Left lobe of liver (tissue), 2 donors: ENCODE data around the gene ARPC4. TPM values are rescaled to one million over a fixed set of nuclear protein-coding genes. Genes with fewer than 3 reads are reported as not detected.

Source experiments
- ATAC-seq: fragments of 200-7000 bp; cut with Tn5 transposase; one replicate; pipeline ENCODE4 v1.9.1; 2020; ENCODE audit warnings: mild to moderate bottlenecking, moderate library complexity
- DNase-seq: peaks from one replicate; pipeline ENCODE4 v3.0.0-alpha.2; 2020; ENCODE audit warnings: low spot score
- total RNA-seq: library from RNA; stranded (reverse); gene quantifications from one replicate; pipeline ENCODE4 v1.2.1, GENCODE V29; 2021
- donor health status: DM: no; HTN: no; CAD: no; lungs with moderate emphysema.
- donor health status: DM: no; HTN: yes; CAD: no.

Gene ARPC4
- total RNA-seq, result 42.1 TPM

- DNase-seq, result peak; percentile 91
- ATAC-seq, result peak; percentile 94
Measured at GRCh38 chr3:9792405-9793160, at the start of gene ARPC4, which contains the start of gene TADA3. TSS of gene ARPC4 (plus strand) at chr3:9793082. CDS start at chr3:9793122, 40 bp downstream. TSS of gene TADA3 (minus strand) at chr3:9792473. CDS start at chr3:9791466, 1,007 bp downstream.

GRCh38 chr3:9743548-9743947 is 49.3 kb upstream of the ARPC4 start:
- DNase-seq (no peak), ATAC-seq (no peak)

GRCh38 chr3:9744162-9744561 is 48.7 kb upstream of the ARPC4 start:
- no peak for DNase-seq
- no peak for ATAC-seq

GRCh38 chr3:9745521-9745920 is 47.4 kb upstream of the ARPC4 start:
- DNase-seq, result no peak
- ATAC-seq, result no peak

- no peak for ATAC-seq
Measured at GRCh38 chr3:9746330-9746729, 46.6 kb upstream of the ARPC4 start.

GRCh38 chr3:9747267-9747666 is 45.6 kb upstream of the ARPC4 start:
- ATAC-seq (no peak), DNase-seq (no peak)

More at GRCh38 chr3:9746330-9746729, 46.6 kb upstream of the ARPC4 start:
- DNase-seq, result no peak

GRCh38 chr3:9748031-9748430 is 44.9 kb upstream of the ARPC4 start:
- no peak for ATAC-seq
- no peak for DNase-seq

GRCh38 chr3:9749296-9749644 is 43.6 kb upstream of the ARPC4 start:
- ATAC-seq (no peak), DNase-seq (no peak)

- peak; percentile 91 for ATAC-seq
- peak; percentile 98 for DNase-seq
Measured at GRCh38 chr3:9749645-9750555, 43.0 kb upstream of the ARPC4 start, which contains the start of gene OGG1. TSS of gene OGG1 (plus strand) at chr3:9749952. CDS start at chr3:9750287, 335 bp downstream.

GRCh38 chr3:9750556-9751411 is 42.1 kb upstream of the ARPC4 start:
- ATAC-seq, result peak; percentile 46
- no peak for DNase-seq

GRCh38 chr3:9754678-9755077 is 38.2 kb upstream of the ARPC4 start:
- DNase-seq, result no peak
- no peak for ATAC-seq

- ATAC-seq (no peak), DNase-seq (no peak)
Measured at GRCh38 chr3:9757427-9757826, 35.5 kb upstream of the ARPC4 start.

- ATAC-seq (no peak), DNase-seq (no peak)
Measured at GRCh38 chr3:9760779-9761505, 31.9 kb upstream of the ARPC4 start.

GRCh38 chr3:9761919-9762318 is 31.0 kb upstream of the ARPC4 start:
- DNase-seq (no peak), ATAC-seq (no peak)

GRCh38 chr3:9762871-9763270 is 30.0 kb upstream of the ARPC4 start:
- ATAC-seq (no peak), DNase-seq (no peak)

GRCh38 chr3:9765865-9766264 is 27.0 kb upstream of the ARPC4 start:
- no peak for ATAC-seq

GRCh38 chr3:9767418-9767817 is 25.5 kb upstream of the ARPC4 start:
- ATAC-seq (no peak), DNase-seq (no peak)

More at GRCh38 chr3:9765865-9766264, 27.0 kb upstream of the ARPC4 start:
- DNase-seq, result no peak

GRCh38 chr3:9768141-9768775 is 24.6 kb upstream of the ARPC4 start:
- DNase-seq (no peak), ATAC-seq (no peak)

- no peak for ATAC-seq
- no peak for DNase-seq
Measured at GRCh38 chr3:9769012-9769411, 23.9 kb upstream of the ARPC4 start.
